Renal cortex interstitium (tissue), 15 donors: Measurements from ENCODE around the gene CDCA5. TPM values are rescaled to one million over a fixed set of nuclear protein-coding genes. Genes with fewer than 3 reads are reported as not detected.

Source experiments
- DNase-seq, 11 donors: peaks; one replicate each; pipeline ENCODE4 v3.0.0-alpha.2; 2013; ENCODE audit warnings: low read depth in 9 of 11, low spot score in 4 of 11; ENCODE audit errors: extremely low read depth in 1 of 11
- long read RNA-seq, 16 experiments: transcript quantifications; one replicate each; lab custom pipeline, GENCODE V29; 2026
- polyA plus RNA-seq, 3 donors: library from polyadenylated mRNA; unstranded; fragments of 120-200 nt; gene quantifications; one replicate each; pipeline ENCODE4 v1.2.1, GENCODE V29; 2013; ENCODE audit not compliant: insufficient read length in 3 of 3

Gene CDCA5, protein sequence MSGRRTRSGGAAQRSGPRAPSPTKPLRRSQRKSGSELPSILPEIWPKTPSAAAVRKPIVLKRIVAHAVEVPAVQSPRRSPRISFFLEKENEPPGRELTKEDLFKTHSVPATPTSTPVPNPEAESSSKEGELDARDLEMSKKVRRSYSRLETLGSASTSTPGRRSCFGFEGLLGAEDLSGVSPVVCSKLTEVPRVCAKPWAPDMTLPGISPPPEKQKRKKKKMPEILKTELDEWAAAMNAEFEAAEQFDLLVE
- polyA plus RNA-seq, result 10 to 100 TPM; 16.3 to 24.5 (median 20.1) TPM
- long read RNA-seq, donor 1, transcript CDCA5-201 (6 exons, 2,587 nt), result major isoform, 7 of 7 reads
- long read RNA-seq, donor 1, partial matches to known transcripts, result 0 of 7 reads
- long read RNA-seq, donor 1, other reads (novel, unspliced or antisense), result 0 of 7 reads
- long read RNA-seq, donor 2, transcript CDCA5-201 (6 exons, 2,587 nt), result major isoform, 5 of 8 reads
- long read RNA-seq, donor 2, partial matches to known transcripts, result 0 of 8 reads
- long read RNA-seq, donor 2, other reads (novel, unspliced or antisense), result 0 of 8 reads
- long read RNA-seq, donor 3, transcript CDCA5-201 (6 exons, 2,587 nt), result major isoform, 6 of 266 reads
- long read RNA-seq, donor 3, partial matches to known transcripts, result 176 of 266 reads
- long read RNA-seq, donor 3, other reads (novel, unspliced or antisense), result 83 of 266 reads
- long read RNA-seq, donor 4, partial matches to known transcripts, result 0 of 6 reads
- long read RNA-seq, donor 4, other reads (novel, unspliced or antisense), result 0 of 6 reads
- long read RNA-seq, donor 5, result 0 reads
- long read RNA-seq, donor 6, transcript CDCA5-201 (6 exons, 2,587 nt), result major isoform, 7 of 7 reads
- long read RNA-seq, donor 6, partial matches to known transcripts, result 0 of 7 reads
- long read RNA-seq, donor 6, other reads (novel, unspliced or antisense), result 0 of 7 reads
- long read RNA-seq, donor 7, transcript CDCA5-201 (6 exons, 2,587 nt), result major isoform, 10 of 11 reads
- long read RNA-seq, donor 7, partial matches to known transcripts, result 0 of 11 reads
- long read RNA-seq, donor 7, other reads (novel, unspliced or antisense), result 0 of 11 reads
- long read RNA-seq, donor 8, transcript CDCA5-201 (6 exons, 2,587 nt), result major isoform, 11 of 13 reads
- long read RNA-seq, donor 8, partial matches to known transcripts, result 0 of 13 reads
- long read RNA-seq, donor 8, other reads (novel, unspliced or antisense), result 0 of 13 reads
- long read RNA-seq, donor 9, partial matches to known transcripts, result 0 of 5 reads
- long read RNA-seq, donor 9, other reads (novel, unspliced or antisense), result 0 of 5 reads
- long read RNA-seq, donor 10, transcript CDCA5-201 (6 exons, 2,587 nt), result major isoform, 5 of 11 reads
- long read RNA-seq, donor 10, partial matches to known transcripts, result 5 of 11 reads
- long read RNA-seq, donor 10, other reads (novel, unspliced or antisense), result 0 of 11 reads
- long read RNA-seq, donor 11, partial matches to known transcripts, result 104 of 114 reads
- long read RNA-seq, donor 11, other reads (novel, unspliced or antisense), result 7 of 114 reads
- long read RNA-seq, donor 12, partial matches to known transcripts, result 0 of 2 reads
- long read RNA-seq, donor 12, other reads (novel, unspliced or antisense), result 0 of 2 reads
- long read RNA-seq, donor 13, result 0 reads
- long read RNA-seq, donor 14, transcript CDCA5-201 (6 exons, 2,587 nt), result major isoform, 8 of 8 reads
- long read RNA-seq, donor 14, partial matches to known transcripts, result 0 of 8 reads
- long read RNA-seq, donor 14, other reads (novel, unspliced or antisense), result 0 of 8 reads
- long read RNA-seq, donor 15, partial matches to known transcripts, result 0 of 3 reads
- long read RNA-seq, donor 15, other reads (novel, unspliced or antisense), result 0 of 3 reads
- long read RNA-seq, donor 16, transcript CDCA5-201 (6 exons, 2,587 nt), result major isoform, 9 of 566 reads
- long read RNA-seq, donor 16, partial matches to known transcripts, result 442 of 566 reads
- long read RNA-seq, donor 16, other reads (novel, unspliced or antisense), result 114 of 566 reads

DNA sequence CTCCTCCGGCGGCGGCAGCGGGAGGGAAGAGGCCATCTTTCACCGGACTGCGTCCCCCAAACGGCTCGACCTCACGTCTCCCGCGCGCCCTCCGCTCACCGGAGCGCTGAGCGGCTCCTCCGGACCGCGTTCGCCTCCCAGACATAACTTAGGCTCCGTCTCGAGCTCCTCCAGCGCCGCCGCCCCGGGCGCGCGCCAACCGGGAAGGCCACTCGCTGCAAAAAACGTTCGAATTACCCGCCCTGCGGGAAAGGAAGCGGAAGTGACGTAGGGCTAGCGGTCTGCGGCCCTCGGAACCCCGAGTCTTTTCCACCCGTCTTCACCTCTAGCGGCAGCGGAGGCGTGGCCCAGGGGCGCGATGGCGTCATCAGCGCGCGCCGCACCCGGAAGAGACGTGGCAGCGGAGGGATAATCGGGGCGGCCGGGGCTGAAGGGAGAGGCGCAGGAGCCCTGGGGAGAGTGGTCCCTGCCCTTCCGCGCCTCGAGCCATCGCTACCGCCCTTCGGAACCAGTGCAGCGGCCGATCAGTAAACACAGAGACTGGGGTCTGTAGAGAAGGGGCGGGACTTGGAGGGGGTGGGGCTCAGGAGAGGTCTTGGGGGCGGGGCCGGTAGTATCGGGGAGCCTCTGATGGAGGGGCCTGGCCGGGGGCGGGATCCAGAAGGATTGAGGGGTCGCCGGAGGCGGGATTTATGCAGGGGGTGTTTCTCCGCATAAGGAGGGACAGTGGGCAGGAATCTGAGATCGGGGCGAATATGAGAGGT is at the start of gene CDCA5, which contains the start of gene ZFPL1:
TSS of gene CDCA5 (minus strand) at position 207 of the 764 bp plus-strand sequence. CDS start at position 145, 62 bp downstream.
TSS of gene ZFPL1 (plus strand) at position 389 of the 764 bp plus-strand sequence. CDS start 477 bp downstream, outside the sequence.
- peak; percentile 86 to 95 (median 92) for DNase-seq

DNA sequence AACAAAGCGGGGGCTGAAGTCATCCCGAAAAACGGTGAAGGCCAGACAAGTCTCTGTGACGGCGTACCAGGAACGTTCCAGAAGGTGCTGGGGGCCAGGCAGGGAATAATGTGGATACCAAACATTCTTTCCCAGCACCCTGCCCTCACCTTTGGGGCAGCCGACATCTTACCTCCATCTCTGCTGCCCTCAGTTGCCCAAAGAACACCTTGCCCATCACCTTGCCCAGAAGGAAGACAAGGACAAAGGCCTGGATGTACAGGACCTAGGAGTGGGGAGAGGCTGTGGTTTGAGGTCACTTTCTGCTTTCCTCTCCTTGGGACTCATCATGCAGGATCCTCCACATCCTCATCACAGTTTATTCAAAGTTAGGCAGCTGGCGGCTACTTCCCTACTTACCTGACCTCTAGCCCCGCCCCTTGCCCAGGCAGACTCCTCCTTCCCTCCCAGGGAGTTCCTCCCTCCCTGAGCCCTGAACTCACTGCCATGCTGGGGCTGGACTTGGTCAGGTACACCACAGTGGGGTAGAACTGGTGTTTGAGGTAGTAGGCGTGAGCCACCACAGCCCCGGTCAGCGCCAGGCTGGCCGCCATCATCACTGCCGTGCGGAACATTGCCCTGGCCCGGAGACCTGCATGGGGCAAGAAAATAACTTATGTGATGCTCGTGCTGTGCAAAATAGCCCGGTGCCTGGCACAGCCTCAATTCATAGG is 49.3 kb upstream of the CDCA5 start:
- no peak for DNase-seq

DNA sequence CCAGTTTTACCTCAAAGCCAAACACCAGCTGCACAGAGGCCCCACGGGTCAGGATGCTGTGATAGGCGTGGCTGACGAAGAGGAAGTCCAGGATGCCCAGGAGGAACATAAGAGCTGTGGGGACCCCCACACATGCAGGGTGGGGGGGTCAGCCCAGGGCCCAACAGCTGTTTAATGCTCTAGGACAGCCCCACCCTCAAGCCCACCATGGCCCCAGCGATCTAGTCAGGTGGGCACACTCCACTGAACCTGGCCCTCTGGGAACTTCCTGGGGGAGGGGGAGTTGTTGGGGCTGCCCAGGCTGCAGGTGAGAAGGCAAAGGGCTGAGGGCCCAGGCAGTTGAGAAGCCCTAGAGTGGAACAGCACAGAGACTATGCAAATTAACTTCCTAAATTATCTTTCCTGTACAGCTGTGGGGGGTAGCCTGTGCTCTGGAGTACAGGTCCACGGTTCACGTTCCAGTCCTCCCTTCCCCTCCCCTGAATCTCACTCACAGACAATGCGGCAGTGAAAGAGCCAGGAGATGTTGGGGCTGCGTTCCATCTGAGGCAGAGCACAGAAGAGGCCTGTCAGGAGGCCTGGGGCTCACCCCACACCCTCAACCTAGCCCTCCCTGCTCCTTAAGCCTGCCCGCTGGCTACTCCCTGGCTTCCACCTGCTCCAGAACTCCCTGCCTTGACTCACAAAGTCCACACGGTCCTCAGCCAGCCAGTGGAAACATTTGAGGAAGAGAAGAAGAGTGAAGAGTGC is 48.6 kb upstream of the CDCA5 start:
- no peak for DNase-seq

DNA sequence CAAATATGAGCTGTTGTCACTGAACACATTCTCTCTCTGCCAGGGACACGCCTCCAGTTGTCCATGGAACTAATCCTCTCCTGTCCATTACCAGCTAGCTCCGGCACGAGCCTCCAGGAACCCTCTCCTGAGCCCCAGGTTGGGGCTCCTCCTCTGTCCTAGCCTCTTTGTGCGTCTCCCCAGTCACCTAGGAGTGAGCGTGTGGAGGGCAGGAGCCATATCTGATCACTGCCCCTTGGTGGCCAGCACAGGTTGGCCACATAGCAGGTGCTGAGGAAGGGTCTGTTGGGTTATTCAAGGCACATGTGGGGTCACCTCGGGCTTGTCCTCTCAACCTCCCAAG is 48.0 kb upstream of the CDCA5 start:
- no peak for DNase-seq

DNA sequence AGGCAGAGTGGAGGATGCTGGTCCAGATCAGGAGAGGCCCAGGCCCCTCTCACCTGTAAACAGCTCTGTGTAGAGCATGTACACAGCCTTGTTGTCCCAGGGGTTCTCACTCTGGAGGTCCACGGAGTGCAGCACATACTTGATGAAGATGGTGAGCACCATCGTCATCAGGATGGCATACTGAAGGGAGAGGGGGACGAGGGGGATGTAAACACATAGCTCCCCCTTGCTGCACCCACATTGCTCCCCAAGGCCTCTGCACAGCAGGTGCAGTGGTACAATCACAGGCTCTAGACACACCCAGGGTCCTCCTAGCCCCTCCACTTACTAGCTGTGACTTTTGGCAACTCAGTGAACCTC is 47.6 kb upstream of the CDCA5 start:
- DNase-seq, result no peak

DNA sequence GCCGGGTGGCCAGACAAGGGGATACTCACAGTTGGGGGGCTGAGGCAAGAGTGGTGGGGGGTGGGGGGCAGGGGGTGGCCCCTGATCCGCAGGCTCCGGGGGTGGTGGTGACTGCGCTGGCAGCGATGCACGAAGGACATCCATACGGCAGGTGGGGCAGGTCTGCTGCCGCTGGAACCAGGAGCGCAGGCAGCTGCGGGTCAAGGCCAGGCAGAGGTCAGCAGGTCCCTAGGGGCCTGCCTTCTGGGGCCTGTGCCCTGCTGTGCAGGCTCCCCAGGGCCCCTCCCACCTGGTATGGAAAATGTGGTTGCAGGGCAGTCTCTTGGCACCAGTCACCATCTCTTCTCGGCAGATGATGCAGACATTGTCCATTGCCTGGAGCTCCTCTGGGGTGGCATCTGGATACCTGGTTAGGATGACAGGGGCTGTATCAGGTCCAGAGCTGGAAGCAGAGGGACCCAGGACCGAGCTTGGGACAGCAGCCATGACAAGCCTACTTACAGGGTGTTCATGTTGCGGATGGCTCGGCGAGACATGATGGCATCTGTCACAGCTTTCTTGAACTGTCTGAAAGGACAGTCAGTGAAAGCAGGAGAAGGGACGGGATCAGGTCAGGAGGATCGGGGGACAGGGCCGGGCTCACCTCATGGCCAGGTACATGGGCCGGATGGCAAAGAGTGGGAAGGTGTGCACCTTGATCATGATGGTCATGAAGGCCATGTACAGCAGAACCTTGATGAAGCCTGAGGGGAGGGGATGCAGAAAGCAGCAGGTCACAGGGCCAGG is 47.0 kb upstream of the CDCA5 start:
- no peak for DNase-seq

DNA sequence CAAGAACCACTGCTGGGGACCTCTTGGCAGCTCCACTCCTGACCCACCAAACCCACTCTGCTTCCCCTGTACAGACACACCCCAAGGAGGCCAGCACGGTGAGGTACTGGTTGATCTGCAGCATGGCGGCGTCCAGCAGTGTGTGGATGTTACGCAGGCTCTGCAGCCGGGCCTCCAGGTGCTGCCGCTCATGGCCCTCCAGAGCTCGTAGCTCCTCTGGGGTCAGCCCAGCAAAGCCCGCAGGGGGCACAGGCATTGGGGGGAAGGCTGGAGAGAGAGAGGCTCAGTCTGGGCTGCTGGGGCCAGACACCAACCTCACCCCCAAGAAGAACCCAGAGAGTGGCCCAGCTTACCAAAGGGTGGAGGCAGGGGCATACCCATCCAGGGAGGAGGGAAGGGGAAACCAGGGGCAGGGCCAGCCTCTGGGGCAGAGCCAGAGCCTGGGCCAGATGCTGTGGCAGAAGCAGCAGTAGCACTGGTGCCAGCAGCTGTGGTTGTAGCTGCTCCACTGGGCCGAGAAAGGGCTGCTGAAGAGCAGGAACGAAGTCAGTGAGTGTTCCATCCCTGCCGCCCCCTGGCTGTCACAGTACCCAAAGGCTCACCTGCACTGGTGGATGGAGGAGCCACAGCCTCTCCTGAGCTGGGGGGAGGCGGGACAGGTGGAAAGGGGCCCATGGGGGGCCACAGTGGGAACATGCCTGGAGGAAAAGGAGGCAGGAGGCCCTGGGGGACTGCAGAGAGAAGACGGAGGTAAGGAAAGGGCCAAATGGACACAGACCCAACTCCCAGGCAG is 46.0 kb upstream of the CDCA5 start:
- DNase-seq, result no peak

DNA sequence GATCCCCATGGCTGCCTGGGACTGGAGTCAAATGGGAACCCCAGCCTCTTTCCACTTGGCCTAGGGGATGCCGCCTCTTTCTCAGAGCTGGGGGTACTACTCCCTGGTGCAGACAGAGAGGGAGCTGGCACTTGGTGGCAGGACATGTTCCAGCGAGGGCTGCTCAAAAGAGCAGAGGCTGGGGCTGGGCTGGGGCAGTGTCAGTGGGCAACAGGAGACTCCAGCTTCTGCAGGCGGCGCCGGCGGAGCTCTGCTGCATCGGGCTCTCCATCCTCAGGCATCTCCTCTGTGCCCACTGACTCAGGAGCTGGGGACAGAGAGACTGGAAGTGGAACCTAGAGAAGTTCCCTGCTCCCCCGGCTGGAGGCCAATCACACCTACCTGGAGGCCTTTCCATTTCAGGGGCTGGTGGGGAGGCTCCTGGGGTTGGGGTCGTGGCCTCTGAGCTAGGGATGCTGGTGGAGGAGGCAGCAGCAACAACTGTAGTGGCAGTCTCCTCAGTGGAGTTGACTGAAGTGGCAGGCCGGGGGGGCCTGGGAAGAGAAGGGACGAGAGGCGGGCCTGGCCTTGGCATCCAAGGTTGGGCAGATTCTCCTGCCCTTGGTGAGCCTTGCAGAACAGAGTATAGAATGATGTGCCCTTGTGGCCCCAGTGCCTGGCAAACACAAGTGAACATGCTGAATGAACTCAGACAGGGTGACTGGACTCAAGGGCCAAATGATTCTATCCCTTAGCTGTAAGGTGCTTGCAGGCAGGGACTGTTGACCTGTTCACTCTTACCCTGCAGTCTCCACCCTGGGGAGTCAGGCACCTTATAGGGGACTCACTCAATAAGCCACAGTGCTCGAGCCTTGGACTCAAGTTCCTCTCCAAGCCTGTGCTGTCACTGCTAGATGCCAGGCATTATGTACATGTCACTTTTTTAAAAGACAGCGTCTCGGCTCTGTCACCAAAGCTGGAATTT is 44.6 kb upstream of the CDCA5 start:
- no peak for DNase-seq

DNA sequence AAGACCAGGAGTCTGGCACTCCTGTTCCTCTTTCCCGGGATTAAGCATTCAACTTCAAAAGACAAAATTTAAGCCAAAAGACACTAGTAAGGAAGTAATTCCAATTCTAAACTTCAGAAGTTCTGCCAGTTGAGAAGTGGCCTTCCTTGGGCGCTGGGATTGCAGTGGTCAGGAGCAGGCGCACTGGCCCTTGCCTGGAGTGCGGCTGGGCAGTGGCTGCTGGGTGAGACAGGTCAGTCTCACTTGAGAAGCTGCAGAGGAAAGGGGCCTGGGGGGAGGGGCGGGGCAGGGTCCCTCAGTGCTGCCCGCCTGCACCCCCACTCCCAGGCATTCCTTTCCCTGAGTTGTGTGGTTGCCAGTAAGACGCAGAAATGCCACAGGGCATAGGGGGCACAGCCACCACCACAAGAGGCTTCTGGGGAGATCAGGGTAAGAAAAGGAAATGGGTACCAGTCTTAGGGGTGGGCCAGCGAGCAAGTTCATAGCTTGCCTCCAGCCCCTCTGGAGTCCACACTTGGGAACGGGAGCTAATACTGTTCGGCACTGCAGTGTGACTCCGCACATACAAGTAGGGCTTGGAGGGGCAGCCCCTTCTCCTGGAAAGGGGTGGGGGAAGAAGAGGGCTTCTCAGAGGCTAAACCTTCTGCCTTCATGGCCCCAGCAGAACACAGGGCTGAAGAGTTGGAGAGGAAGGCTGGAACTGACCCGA is 43.8 kb upstream of the CDCA5 start:
- no peak for DNase-seq

DNA sequence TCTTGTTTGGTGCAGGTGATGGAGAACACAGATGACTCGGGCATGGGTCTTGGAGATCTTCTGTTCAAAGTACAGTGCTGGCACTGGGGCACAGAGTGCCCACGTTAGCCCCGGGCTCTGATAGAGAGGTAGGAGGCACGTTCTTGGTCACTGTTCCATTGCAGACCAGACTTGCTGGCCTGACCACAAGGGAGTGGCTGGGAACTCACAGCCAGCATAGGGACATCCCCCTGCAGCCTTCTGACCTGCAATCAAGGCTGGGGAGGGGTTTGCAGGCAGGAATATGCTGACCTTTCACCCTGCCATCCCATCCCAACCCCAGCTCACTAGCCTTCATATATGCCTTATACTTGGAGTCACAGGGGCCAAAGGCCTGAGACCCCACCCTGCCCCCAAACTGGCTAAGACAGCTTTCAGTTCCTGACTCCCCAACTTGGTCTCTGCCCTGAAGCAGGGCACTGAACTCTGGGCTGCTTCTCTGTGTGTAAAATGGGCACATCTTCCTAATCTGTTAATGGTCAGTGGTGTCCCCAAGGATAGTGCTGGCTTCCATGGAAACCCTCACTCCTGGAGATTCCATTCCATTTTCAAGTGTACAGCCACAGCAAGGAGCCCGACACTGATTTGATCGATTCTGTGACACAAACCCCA is 42.9 kb upstream of the CDCA5 start:
- no peak for DNase-seq

DNA sequence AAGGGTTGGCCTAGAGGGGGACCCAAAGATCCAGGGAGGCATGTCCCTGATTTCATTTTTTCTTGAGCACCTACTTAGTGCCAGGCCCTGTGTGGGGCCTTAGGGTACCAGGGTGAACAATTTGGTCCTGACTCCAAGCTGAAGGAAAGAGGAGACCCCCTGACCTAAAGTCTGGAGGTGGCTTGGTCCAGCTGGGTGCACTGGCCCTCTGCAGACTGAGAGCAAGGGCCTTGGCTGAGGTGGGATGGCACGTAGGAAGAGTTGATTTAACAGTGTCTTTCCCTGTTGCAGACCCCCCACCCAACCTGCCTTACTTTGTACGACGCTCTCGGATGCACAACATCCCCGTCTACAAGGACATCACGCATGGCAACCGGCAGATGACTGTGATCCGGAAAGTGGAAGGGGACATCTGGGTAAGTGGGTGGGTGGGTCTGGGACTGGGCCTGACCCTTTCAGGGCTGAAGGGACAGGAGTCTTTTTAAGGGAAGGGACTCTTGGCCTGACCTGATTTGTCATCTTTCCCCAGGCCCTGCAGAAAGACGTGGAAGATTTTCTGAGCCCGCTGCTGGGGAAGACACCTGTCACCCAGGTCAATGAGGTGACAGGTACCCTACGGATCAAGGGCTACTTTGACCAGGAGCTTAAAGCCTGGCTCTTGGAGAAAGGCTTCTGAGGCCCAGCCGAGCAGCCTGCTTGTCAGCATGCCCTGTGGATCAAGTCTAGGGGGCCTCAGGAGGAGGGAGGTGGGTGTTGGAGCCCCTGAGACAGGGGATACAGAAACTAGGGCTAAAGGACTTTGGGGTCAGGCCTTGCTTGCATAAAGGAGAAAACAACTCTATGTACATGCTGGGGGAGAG is 41.6 kb upstream of the CDCA5 start:
- no peak for DNase-seq
